ENCODE data around the gene TRAPPC1. TPM values are rescaled to one million over a fixed set of nuclear protein-coding genes. Genes with fewer than 3 reads are reported as not detected.

Gene TRAPPC1
- total RNA-seq, 1 experiment from 2014 or later: 132 TPM

DNA sequence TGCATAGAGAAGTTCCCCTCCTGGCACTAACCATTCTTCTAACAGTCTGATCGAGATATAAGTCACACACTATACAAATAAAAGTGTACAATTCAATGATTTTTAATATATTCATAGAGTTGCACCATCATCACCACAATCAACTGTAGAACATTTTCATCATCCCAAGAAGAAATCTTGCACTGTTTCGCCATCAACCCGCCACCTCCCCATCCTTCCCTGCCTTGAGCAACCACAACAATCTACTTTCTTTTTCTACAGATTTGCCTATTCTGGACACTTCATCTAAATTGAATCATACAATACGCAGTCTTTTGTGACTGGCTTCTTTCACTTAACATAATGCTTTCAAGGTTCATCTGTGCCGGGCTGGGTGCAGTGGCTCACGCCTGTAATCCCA lies 37.7 kb upstream of the TRAPPC1 start:
- Histone ChIP-seq H2BK12ac (ENCODE audit: insufficient read length, low read depth, low read length) (no peak overlapping the region), H3K4me2 (ENCODE audit: insufficient read depth, insufficient read length, low read length) (no peak overlapping the region), H2BK20ac (ENCODE audit: low read depth, low read length, poor library complexity, severe bottlenecking) (no peak overlapping the region), H3K56ac (ENCODE audit: insufficient read length, low read depth, low read length) (no peak overlapping the region), H3K9ac (ENCODE audit: extremely low read depth, insufficient read length, low read length) (no peak overlapping the region), H3K14ac (ENCODE audit: insufficient read depth, low read length) (no peak overlapping the region), H3K27me3 (ENCODE audit: insufficient read depth, low read length) (no peaks in the 10 kb centered on the region), H3K27ac (ENCODE audit: insufficient read length, low read depth, low read length) (no peak overlapping the region), H3K79me2 (ENCODE audit: insufficient read depth, low read length) (no peaks in the 10 kb centered on the region), H4K20me1 (ENCODE audit: control insufficient read depth, insufficient read depth, insufficient read length) (no peaks in the 10 kb centered on the region), H4K91ac (ENCODE audit: insufficient read length, low read depth, low read length) (no peak overlapping the region), H3K23me2 (ENCODE audit: insufficient read length, low read depth, low read length, poor library complexity, severe bottlenecking) (no peaks in the 10 kb centered on the region), H4K8ac (replicated peaks; ENCODE audit: insufficient read length, low read depth, low read length) (no peak overlapping the region), H3K18ac (ENCODE audit: insufficient read length, low read depth, low read length) (no peak overlapping the region), H3K23ac (ENCODE audit: insufficient read length, low read depth, low read length) (no peak overlapping the region), H3K9me3 (ENCODE audit: control insufficient read depth, low read depth, low read length) (no peaks in the 10 kb centered on the region), H2BK120ac (ENCODE audit: low read depth, low read length, poor library complexity, severe bottlenecking) (no peak overlapping the region), H2BK5ac (ENCODE audit: insufficient read length, low read length) (no peak overlapping the region), H3T11ph (ENCODE audit: low read length) (no peak overlapping the region), H2AFZ (ENCODE audit: low read length) (no peak overlapping the region), H3K4ac (ENCODE audit: low read depth, low read length) (no peak overlapping the region), H2BK15ac (ENCODE audit: low read depth, low read length) (no peak overlapping the region), H4K5ac (ENCODE audit: insufficient read length, low read depth, low read length) (no peak overlapping the region), H3K79me1 (ENCODE audit: insufficient read depth, low read depth, low read length, poor library complexity, severe bottlenecking) (no peaks in the 10 kb centered on the region), H2AK5ac (ENCODE audit: insufficient read length, low read length) (no peak overlapping the region), H3K4me1 (ENCODE audit: insufficient read depth, low read length) (no peaks in the 10 kb centered on the region)
- Mint-ChIP-seq H3K27ac (no peak overlapping the region), H3K4me1 (0 out of 4 replicates have a peak, but pooled peaks cover 0 to 5% of the 10 kb centered on the region in 2 experiments), H3K4me3 (no peak overlapping the region), H3K36me3 (ENCODE audit: insufficient read depth in 1 of 3, low read depth in 3 of 3) (no peaks in the 10 kb centered on the region; a peak in 1 of 7 replicates), H3K9me3 (peaks cover 3 to 4% of the 10 kb centered on the region in 2 experiments), H3K27me3 (ENCODE audit: low read depth) (peaks cover 2% of the 10 kb centered on the region; the same call in 1 of the 2 replicates)
- DNase-seq: no peak
- TF ChIP-seq, protein P1, sequence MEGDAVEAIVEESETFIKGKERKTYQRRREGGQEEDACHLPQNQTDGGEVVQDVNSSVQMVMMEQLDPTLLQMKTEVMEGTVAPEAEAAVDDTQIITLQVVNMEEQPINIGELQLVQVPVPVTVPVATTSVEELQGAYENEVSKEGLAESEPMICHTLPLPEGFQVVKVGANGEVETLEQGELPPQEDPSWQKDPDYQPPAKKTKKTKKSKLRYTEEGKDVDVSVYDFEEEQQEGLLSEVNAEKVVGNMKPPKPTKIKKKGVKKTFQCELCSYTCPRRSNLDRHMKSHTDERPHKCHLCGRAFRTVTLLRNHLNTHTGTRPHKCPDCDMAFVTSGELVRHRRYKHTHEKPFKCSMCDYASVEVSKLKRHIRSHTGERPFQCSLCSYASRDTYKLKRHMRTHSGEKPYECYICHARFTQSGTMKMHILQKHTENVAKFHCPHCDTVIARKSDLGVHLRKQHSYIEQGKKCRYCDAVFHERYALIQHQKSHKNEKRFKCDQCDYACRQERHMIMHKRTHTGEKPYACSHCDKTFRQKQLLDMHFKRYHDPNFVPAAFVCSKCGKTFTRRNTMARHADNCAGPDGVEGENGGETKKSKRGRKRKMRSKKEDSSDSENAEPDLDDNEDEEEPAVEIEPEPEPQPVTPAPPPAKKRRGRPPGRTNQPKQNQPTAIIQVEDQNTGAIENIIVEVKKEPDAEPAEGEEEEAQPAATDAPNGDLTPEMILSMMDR (conservative IDR thresholded peaks at IDR 0.05): no peak
- WGBS (ENCODE audit: extremely low coverage, insufficient read length, low lambda C conversion rate): no CpG with 5 or more reads among the region's 6 CpGs
